ENCODE results near the gene ARHGAP9.

Gene ARHGAP9

DNA sequence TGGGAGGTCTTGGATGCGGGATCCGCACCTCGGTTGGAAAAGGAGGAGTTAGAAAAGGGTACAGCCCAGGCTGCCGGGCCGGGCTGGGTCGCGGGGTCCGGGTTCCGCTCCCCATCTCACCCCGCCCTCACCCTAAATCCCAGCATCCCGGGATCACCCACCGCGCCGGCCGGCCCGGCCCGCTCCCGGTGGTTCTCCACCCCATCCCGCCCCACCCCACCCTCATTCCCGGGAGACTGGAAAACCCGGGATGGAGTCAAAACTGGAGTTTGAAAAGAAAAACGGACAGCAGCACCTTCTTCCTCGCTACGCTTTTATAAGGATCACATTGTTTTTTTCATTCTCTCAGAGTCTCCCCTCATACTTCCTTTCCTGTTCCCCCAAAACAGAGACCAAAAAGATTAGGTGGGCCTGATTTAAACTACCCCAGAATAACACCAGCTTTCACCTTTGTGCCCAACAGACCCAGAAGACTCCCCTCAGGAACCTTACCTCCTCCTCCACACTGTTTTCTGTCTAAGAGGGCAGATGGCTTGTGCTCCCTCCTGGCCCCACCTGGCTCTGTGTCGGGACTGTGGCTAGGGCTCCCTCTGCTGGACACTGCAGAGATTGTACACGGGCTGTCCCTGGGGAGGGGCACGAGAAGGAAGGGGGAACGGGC lies 17.3 kb downstream of the ARHGAP9 start:
- peak; percentile 54 for DNase-seq (ENCODE audit: low read depth)
- peak overlapping the region; percentile 74 for H3K4me3 ChIP-seq (ENCODE audit: low read depth, low read length)

DNA sequence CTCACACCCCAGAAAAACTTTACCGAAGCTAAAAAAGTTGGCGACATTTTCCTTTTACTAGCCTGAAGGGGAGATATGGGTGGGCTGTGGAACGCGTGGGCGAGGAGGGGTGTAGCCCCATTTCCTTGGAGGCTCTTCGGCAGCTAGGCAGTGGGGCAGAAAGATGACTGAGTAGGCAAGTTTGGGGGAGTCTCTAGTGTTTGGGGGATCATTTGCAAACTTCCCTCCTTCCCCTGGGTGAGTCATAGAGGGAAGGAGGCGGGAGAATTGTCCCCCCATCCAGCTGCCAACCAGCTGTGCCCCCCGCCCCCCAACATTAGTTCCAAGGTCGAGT lies 17.8 kb downstream of the ARHGAP9 start:
- DNase-seq (ENCODE audit: low read depth): no peak

DNA sequence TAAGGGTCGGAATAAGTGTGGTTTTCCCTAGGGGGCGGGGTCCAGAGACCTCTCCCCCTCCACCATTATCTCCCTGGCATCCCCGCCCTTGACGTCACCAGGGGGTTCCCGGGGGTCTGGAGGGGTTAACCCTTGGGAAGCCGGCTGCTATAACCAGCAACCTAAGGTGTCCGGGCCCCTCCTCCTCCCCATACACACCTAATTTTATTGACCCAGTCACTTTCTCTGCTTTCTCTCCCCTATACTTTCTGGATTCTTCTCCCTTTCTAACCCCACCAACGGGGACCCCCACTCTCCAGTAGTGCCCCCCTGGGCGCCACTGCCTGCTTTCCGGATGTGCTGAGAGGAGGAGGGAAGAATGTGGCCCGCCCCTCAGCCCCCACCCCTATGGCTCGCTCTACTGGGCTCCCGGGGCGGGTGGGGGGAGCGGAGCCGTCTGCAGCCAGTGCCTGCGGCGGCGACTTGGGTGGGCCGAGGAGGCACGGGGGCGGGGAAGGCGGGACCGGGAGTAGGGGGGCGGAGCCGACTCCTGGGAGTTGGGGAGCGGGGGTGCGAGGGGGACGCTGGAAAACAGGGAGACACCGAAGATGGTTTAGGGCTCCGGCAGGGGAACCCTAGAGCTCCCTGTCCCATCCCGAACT lies 18.3 kb downstream of the ARHGAP9 start:
- no peak for DNase-seq (ENCODE audit: low read depth)
- peak overlapping the region; percentile 74 for H3K4me3 ChIP-seq (ENCODE audit: low read depth, low read length)

More for the DNA sequence above, 17.8 kb downstream of the ARHGAP9 start:
- H3K4me3 ChIP-seq (ENCODE audit: low read depth, low read length): peak overlapping the region; percentile 74

DNA sequence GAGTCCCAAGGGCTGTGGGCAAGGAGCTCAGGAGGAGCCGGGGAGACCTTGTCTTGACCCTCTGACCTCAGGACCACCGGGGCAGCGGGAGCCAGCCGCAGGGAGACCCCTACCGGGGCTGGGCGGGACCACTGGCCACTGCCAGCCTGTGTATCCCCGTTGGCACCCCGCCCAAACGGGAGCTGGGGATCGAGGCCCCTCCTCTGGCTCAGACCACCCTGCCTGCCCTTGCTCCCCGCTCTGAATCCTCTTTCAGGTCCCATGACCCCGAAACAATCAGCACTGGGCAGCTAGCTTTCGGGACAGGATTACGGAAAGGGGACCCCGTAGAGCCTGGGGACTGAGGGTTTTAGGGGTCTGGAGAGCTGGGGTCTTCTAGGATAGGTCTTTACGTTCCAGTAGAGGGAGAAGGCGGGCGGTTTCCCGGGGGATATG lies 18.8 kb downstream of the ARHGAP9 start:
- no peak for DNase-seq (ENCODE audit: low read depth)
- H3K4me3 ChIP-seq (ENCODE audit: low read depth, low read length): peak overlapping the region; percentile 74

DNA sequence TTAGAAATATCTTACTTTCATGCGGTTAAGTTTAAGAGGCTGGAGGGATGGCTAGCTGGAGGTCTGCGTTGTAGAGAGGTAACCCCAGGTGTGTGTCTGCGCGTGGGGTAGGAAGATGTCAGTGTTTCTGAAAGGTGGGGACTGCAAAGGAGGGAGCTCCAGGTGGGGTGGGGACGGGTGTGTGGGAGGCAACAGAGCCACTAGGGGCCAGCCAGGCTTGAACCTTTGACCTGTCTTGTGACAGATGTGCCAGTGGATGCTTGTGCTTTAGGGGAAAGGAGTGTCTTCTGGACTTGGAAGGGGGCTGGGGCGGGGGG lies 19.2 kb downstream of the ARHGAP9 start:
- no peak for DNase-seq (ENCODE audit: low read depth)
- H3K4me3 ChIP-seq (ENCODE audit: low read depth, low read length): peak overlapping the region; percentile 74

DNA sequence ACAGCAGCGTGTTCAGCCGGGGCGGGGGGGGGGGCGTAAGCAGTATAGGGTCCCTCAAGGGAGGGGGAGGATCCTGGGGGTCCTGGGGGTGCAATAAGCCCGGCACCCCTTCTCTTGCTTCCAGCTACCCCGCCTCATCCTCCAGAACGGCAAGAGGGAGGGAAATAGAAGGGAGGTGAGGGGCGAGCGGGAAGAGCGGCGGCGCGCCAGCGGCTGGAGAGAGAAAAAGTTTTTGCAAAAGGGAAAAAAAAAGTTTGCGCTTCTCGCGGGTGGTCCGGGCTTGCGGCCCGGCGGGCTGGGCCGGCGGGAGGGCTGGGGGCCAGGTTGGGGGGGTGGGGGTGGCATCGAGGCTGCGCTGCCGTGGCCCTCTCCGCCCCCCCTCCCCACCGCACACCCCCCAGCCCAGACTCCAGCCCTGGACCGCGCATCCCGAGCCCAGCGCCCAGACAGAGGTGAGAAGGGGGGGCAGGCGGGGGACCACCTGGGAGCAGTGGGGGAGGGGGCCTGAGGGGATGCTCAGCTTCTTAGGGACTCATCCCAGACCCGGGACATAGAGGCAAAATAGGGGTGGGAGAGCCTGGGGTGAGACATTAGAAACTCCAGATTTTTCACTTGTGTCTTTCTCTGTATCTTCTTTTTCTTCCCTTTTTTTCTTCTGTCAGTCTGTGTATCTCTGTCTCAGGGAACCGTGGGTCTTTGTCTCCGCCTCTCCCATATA lies 19.8 kb downstream of the ARHGAP9 start, which contains the start of gene GLI1:
Gene GLI1, plus strand, starts transcription at position 36 of the 718 bp plus-strand sequence. CDS start 3,907 bp downstream, outside the sequence.
- no peak for DNase-seq (ENCODE audit: low read depth)
- peak within 1 kb of the TSS; percentile 74 for H3K4me3 ChIP-seq (ENCODE audit: low read depth, low read length)

DNA sequence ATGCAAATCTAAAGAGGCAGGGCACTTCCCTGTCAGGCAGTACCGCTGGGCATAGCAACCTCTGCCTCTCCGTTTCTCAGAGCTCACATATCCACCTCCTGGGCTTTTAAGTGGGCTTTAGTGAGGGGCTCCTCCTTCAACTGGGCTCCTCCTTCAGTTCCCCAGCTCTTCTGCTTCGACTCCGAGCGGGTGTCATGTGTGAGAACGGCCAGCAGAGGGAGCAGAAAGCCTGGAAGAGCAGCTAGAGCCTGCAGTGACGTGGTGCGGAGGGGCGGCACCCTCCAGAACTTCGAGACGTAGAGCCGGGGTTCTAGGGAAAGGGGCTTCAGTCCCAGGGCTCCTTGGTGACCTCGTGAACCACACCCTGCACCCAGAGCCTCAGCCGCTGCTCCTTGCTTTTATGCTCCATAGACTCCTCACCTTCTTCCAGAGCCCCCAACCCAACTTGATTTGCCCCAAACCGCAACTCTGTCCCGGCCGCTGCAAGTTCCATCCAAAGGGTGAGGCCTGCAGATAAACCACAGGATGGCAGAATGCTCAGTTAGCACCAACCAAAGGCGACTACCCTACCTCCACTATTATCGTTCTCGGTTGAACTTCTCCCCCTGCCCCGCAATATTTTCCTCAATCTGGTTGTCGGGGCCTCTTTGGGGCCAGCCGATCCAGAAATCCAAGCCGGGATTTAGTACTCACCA lies 20.5 kb downstream of the ARHGAP9 start:
- DNase-seq (ENCODE audit: low read depth): peak; percentile 89
- peak overlapping the region; percentile 74 for H3K4me3 ChIP-seq (ENCODE audit: low read depth, low read length)

DNA sequence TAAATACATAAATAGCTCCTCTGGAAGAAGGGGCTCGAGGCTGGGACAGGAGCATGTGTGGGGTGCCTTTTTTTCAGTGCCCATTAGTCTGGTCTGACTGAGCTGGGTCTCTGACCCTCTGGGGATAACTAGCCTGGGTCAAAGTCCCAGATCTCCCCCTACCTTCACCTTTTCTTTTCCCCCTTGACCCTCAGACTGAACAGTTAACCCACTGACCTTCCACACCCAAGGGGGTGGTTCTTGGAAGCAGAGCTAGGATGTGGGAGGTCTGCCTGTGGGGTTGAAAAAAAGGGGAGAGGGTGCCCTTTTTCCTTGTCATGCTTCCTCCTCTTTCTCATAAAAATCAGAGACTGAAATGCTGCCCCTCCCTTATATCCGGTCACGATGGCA lies 21.0 kb downstream of the ARHGAP9 start:
- H3K4me3 ChIP-seq (ENCODE audit: low read depth, low read length): peak overlapping the region; percentile 74
- no peak for DNase-seq (ENCODE audit: low read depth)

DNA sequence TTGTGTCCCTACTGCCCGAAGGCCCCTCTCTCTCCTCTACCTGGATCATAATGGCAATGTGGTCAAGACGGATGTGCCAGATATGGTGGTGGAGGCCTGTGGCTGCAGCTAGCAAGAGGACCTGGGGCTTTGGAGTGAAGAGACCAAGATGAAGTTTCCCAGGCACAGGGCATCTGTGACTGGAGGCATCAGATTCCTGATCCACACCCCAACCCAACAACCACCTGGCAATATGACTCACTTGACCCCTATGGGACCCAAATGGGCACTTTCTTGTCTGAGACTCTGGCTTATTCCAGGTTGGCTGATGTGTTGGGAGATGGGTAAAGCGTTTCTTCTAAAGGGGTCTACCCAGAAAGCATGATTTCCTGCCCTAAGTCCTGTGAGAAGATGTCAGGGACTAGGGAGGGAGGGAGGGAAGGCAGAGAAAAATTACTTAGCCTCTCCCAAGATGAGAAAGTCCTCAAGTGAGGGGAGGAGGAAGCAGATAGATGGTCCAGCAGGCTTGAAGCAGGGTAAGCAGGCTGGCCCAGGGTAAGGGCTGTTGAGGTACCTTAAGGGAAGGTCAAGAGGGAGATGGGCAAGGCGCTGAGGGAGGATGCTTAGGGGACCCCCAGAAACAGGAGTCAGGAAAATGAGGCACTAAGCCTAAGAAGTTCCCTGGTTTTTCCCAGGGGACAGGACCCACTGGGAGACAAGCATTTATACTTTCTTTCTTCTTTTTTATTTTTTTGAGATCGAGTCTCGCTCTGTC lies 22.8 kb downstream of the ARHGAP9 start:
- no peak overlapping the region for H3K4me3 ChIP-seq (ENCODE audit: low read depth, low read length)

DNA sequence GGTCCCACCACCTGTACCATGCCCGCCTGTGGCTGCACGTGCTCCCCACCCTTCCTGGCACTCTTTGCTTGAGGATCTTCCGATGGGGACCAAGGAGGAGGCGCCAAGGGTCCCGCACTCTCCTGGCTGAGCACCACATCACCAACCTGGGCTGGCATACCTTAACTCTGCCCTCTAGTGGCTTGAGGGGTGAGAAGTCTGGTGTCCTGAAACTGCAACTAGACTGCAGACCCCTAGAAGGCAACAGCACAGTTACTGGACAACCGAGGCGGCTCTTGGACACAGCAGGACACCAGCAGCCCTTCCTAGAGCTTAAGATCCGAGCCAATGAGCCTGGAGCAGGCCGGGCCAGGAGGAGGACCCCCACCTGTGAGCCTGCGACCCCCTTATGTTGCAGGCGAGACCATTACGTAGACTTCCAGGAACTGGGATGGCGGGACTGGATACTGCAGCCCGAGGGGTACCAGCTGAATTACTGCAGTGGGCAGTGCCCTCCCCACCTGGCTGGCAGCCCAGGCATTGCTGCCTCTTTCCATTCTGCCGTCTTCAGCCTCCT lies 23.4 kb downstream of the ARHGAP9 start:
- H3K4me3 ChIP-seq (ENCODE audit: low read depth, low read length): peak overlapping the region; percentile 33
- no peak for DNase-seq (ENCODE audit: low read depth)

More for the DNA sequence above, 22.8 kb downstream of the ARHGAP9 start:
- no peak for DNase-seq (ENCODE audit: low read depth)

DNA sequence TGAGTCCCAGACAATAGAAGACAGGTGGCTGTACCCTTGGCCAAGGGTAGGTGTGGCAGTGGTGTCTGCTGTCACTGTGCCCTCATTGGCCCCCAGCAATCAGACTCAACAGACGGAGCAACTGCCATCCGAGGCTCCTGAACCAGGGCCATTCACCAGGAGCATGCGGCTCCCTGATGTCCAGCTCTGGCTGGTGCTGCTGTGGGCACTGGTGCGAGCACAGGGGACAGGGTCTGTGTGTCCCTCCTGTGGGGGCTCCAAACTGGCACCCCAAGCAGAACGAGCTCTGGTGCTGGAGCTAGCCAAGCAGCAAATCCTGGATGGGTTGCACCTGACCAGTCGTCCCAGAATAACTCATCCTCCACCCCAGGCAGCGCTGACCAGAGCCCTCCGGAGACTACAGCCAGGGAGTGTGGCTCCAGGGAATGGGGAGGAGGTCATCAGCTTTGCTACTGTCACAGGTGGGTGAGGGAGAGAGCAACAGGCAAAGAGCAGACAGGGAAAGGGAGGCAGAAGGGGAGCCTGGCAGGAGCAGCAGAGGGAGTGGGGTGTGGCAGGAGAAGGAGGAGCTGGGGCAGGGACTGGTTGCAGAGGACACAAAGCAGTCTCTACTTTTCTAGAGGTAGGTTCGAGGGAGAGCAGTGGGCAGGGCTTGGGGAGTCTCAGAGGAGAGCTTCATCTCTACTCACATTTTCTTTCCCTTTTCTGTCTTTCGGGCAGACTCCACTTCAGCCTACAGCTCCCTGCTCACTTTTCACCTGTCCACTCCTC lies 24.1 kb downstream of the ARHGAP9 start:
- H3K4me3 ChIP-seq (ENCODE audit: low read depth, low read length): peak overlapping the region; percentile 33
- DNase-seq (ENCODE audit: low read depth): no peak

DNA sequence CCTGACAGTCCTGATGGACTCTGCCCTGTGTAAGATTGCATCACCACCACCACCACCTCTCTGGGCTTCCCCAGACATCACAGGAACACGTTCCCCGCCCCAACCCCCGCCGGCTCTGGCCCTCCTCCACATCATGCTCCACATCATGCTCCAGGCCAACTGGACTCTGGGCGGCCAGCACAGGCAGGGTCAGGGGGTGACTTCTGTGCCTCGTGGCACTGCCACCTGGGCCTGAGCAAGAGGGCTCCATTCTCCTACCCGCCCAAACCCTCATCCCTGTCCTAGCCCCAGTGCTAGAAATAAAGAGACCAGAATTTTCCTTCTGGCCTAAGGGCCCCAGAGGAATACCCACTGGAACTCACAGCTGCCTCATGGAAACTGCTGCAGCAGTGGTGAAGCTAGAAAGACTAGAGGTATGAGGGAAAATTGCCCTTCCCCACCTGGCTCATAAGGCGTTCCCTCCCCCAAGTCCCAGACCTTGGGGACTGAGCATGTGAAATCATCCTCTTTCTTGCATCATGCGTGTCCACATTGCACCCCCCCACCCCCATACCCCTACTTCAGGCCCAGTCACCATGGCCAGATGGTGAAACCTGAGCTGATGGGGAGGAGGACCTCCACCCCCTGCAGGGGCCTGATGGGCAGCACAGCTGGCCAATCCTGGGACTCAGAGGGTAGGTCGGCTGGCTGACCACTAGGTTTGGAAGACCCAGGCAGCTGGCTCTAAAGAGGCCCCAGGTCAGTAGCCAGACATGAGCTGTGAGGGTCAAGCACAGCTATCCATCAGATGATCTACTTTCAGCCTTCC lies 24.9 kb downstream of the ARHGAP9 start, which contains the start of gene INHBE:
Gene INHBE, plus strand, starts transcription at position 742 of the 808 bp plus-strand sequence. CDS start 230 bp downstream, outside the sequence.
- peak within 1 kb of the TSS; percentile 33 for H3K4me3 ChIP-seq (ENCODE audit: low read depth, low read length)
- DNase-seq (ENCODE audit: low read depth): peak; percentile 96

DNA sequence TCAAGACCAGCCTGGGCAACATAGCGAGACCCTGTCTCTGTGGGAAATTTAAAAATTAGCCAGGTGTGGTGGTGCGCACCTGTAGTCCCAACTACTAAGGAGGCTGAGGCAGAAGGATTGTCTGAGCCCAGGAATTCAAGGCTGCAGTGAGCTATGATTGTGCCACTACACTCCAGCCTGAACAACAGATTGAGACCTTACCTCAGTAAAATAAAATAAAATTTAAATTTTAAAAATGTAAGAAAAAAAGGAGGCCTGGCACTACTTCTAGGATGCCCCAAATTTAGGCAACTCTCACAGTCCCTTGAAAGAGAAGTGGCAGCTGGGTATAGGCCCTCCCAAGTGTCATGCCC lies 25.5 kb downstream of the ARHGAP9 start:
- DNase-seq (ENCODE audit: low read depth): no peak

DNA sequence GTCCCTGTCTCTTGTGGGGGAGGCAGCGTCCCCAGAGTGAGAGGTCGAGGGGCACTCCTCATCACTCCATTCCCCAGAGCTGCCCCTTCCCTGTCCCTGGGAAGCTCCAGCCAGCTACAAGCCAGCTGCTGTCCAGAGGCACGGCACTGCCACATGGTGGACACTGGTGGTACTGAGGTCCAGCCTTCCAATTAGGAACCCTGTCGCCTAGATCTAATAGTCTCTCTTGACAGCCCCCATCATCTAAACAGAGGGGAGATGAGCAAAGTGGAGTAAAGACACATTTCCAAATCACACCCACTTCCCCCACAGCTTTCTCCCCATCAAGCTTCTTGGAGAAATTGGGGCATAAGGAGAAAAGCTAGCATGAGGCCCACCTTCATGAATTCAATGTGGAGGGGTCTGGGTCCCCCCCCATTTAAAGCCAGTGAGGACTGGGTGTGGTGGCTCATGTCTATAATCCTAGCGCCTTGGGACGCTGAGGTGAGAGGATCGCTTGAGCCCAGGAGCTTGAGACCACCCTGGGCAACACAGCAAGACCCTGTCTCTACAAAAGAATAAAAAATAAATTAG lies 26.6 kb downstream of the ARHGAP9 start:
- DNase-seq (ENCODE audit: low read depth): peak; percentile 51
- H3K4me3 ChIP-seq (ENCODE audit: low read depth, low read length): no peak overlapping the region

More for the DNA sequence above, 25.5 kb downstream of the ARHGAP9 start:
- H3K4me3 ChIP-seq (ENCODE audit: low read depth, low read length): no peak overlapping the region

DNA sequence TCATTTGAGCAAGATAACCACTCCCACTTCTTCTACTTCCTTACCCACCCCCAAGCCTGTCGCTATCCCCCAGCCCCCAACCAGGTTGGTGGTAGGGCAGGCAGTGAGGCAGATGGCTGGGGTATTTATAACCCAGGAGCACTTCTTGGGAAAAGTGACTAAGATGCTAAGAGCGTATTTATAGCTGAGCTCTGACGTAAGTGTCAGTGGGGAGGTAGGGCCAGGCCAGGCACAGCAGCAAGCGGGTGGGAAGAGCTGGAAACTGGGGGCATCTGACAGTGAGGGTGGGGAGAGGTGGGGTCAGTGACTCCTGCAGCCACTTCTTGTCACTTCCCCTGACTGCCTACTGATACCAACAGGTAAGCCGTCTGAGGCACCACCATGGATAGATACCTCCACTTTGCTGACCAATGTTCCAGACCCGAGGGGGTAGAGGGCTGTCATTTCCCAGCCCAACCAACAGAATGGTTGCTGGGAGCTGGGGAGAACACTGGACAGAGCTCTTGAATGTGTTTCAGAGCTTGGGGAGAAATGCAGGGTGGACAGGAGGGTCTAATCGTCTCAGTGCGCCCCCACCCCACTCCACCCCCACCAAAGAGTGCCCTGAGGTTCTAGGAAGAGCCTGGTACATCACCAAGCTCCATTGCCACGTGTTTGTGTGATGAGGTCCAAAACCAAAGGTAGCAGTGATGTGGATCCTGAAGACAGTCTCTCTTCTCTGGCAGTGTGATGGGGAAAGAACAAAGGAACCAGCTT lies 27.3 kb downstream of the ARHGAP9 start:
- peak; percentile 81 for DNase-seq (ENCODE audit: low read depth)
- no peak overlapping the region for H3K4me3 ChIP-seq (ENCODE audit: low read depth, low read length)

DNA sequence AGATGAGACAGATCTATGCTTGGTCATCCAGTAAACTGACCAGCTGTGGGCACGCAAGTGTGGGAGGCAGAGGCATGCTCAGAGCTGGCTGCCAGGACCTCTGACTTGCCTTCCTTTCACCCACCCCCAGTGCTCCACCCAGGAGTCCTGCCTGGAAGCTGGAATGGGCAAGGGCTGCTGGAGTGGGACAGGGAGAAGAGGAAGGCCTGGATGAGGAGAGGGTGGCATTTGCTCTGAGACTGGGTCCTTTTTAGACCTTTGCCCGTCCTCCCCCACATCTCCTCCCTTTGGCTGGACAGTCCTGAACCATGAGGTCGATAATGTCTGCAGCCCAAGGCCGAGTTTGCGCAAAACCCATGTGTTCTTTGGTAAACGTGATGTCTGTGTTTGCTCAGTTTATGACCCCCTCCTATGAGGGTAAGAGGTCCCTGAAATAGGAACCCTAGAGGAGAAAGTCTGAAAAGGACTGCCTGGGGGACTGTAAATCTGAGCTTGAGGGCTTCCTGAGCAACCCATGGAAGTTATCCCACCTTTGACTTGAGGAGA lies 28.4 kb downstream of the ARHGAP9 start:
- no peak for DNase-seq (ENCODE audit: low read depth)
- H3K4me3 ChIP-seq (ENCODE audit: low read depth, low read length): no peak overlapping the region

Data from skeletal muscle cell (primary cell).